ENCODE results near the gene LPO. TPM values are rescaled to one million over a fixed set of nuclear protein-coding genes. Genes with fewer than 3 reads are reported as not detected.

LPO gene
- total and polyA plus RNA-seq, 2 donors (not counting 3 experiments of a cell fraction or from before 2014, with no cell fraction given): not detected

DNA sequence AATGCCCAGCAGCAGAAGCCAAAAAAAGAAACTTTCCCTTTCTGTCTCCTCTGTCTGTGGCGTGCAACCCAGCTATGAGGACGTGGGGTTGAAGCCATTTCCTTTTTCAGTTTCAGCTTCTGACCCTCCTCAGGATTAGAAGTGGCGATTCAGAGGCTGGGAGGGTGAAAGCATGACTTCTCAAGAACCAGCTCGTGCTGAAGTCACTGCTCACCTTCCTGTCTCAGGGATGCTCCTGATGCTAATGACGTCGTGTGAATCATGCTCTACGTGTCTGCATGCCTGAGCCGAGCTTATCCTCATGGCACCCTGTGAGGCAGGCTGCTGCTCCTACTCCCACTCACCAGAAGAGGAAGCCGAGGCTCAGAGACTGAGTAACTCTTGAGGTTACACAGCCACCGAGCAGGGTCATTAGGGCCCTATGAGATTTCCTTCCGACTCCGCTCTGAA, 5.7 kb upstream of the LPO start:
- CTCF ChIA-PET: interaction anchor here (1.2 to 2.1 kb wide), 4 partner anchors 9 to 21 kb away, joined by 3 to 8 read pairs (median 4); partner anchors contain the start of gene MKS1

More for the DNA sequence above, 5.7 kb upstream of the LPO start:
- no peaks in the 10 kb centered on the region for H4K20me1 ChIP-seq (replicated peaks; ENCODE audit: control insufficient read depth, extremely low read depth, insufficient read depth, low read length)
- H2AFZ ChIP-seq (ENCODE audit: low read depth, low read length): peak overlapping the region; percentile 36
- BruUV-seq (replicated peaks): no TSS peak
- no peaks in the 10 kb centered on the region for H3K9me1 ChIP-seq (replicated peaks; ENCODE audit: control insufficient read depth, extremely low read depth, insufficient read depth, low read length)
- no peak overlapping the region for H3K9ac ChIP-seq (replicated peaks; ENCODE audit: extremely low read depth, insufficient read depth, low read length)
- H3K4me2 ChIP-seq (ENCODE audit: insufficient read depth, low read length): no peak overlapping the region
- no peak overlapping the region for H3K27ac ChIP-seq (ENCODE audit: insufficient read depth, low read depth, low read length)
- intact Hi-C loops (cut with micrococcal nuclease) (no loop called here), dilution Hi-C loops (cut with MboI; ENCODE audit: extremely low pct_ligation_motif_present, low sequenced_read_pairs) (no loop called here)
- no peak overlapping the region for H3K4me3 ChIP-seq (replicated peaks in 1 of 3; ENCODE audit: insufficient read depth in 1 of 3, low read depth in 1 of 3, low read length in 3 of 3)
- POLR2A ChIA-PET: no interaction called here
- no peak for FAIRE-seq
- H3K79me2 ChIP-seq (ENCODE audit: control insufficient read depth, insufficient read depth, low read length): no peaks in the 10 kb centered on the region
- no peak for DNase-seq (ENCODE audit: low read depth, low spot score)
- H3K4me1 ChIP-seq (ENCODE audit: control insufficient read depth, extremely low read depth, insufficient read depth, low read length): no peaks in the 10 kb centered on the region
- H3K36me3 ChIP-seq (ENCODE audit: control insufficient read depth in 2 of 2, extremely low read depth in 1 of 2, insufficient read depth in 2 of 2, low read length in 2 of 2): no peaks in the 10 kb centered on the region
- no peaks in the 10 kb centered on the region for H3K9me3 ChIP-seq (replicated peaks; ENCODE audit: control insufficient read depth, insufficient read depth, low read length)
- TF ChIP-seq MYC (IDR thresholded peaks at IDR 0.05; ENCODE audit: low read depth, low read length) (no peak), POLR2A (IDR thresholded peaks at IDR 0.05; ENCODE audit: low read depth, low read length) (no peak), JUN (IDR thresholded peaks at IDR 0.05; ENCODE audit: borderline replicate concordance, insufficient read depth, insufficient read length, low read depth) (no peak), EZH2 (IDR thresholded peaks at IDR 0.05; ENCODE audit: borderline replicate concordance, low read depth, low read length, severe bottlenecking) (no peak), GATA2 (IDR thresholded peaks at IDR 0.05; ENCODE audit: insufficient read depth, insufficient read length, low read depth, low read length) (no peak), POLR2AphosphoS5 (IDR thresholded peaks at IDR 0.05; ENCODE audit: insufficient read depth, low read depth, low read length) (no peak), FOS (IDR thresholded peaks at IDR 0.05; ENCODE audit: borderline replicate concordance, insufficient read depth, low read length) (no peak)
- TF ChIP-seq, protein P1, sequence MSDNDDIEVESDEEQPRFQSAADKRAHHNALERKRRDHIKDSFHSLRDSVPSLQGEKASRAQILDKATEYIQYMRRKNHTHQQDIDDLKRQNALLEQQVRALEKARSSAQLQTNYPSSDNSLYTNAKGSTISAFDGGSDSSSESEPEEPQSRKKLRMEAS (IDR thresholded peaks at IDR 0.05; ENCODE audit: insufficient read depth, insufficient read length): no peak
- TF ChIP-seq, protein P2, sequence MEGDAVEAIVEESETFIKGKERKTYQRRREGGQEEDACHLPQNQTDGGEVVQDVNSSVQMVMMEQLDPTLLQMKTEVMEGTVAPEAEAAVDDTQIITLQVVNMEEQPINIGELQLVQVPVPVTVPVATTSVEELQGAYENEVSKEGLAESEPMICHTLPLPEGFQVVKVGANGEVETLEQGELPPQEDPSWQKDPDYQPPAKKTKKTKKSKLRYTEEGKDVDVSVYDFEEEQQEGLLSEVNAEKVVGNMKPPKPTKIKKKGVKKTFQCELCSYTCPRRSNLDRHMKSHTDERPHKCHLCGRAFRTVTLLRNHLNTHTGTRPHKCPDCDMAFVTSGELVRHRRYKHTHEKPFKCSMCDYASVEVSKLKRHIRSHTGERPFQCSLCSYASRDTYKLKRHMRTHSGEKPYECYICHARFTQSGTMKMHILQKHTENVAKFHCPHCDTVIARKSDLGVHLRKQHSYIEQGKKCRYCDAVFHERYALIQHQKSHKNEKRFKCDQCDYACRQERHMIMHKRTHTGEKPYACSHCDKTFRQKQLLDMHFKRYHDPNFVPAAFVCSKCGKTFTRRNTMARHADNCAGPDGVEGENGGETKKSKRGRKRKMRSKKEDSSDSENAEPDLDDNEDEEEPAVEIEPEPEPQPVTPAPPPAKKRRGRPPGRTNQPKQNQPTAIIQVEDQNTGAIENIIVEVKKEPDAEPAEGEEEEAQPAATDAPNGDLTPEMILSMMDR (IDR thresholded peaks at IDR 0.05; ENCODE audit: extremely low read depth in 1 of 2, insufficient read depth in 1 of 2, low read depth in 1 of 2, low read length in 2 of 2): no peak
- peaks cover 8 to 22% of the 10 kb centered on the region in 2 experiments for H3K27me3 ChIP-seq (ENCODE audit: control insufficient read depth in 2 of 2, insufficient read depth in 2 of 2, low read length in 2 of 2)

Measured in endothelial cell of umbilical vein (primary cell).